CD14-positive monocyte (primary cell): Measurements from ENCODE around the gene CDH22. TPM values are rescaled to one million over a fixed set of nuclear protein-coding genes. Genes with fewer than 3 reads are reported as not detected.
A peak's percentile ranks its signal among the peaks of the same experiment; 100 is the strongest.

ENCODE experiments used
- DNase-seq, 3 donors: peaks; one replicate each; pipeline ENCODE4 v3.0.0-alpha.2; 2011 to 2022
- H2AFZ ChIP-seq: 2 replicates; pipeline ENCODE4 v1.6.0; 2012; ENCODE audit warnings: mild to moderate bottlenecking, low read depth, low read length, inconsistent platforms; ENCODE audit not compliant: insufficient read depth, poor library complexity, severe bottlenecking
- H3K27ac ChIP-seq, 2 donors: 1 replicate in 1 of 2; 2 replicates in 1 of 2; pipeline ENCODE4 v1.5.1; 2012 to 2013; ENCODE audit warnings: low read length in 2 of 2, control low read depth in 1 of 2, inconsistent platforms in 1 of 2, low read depth in 1 of 2, mild to moderate bottlenecking in 1 of 2
- H3K27me3 ChIP-seq, 2 donors: one replicate each; pipeline versions ENCODE4 v1.6.0 to v1.6.1; 2011 to 2013; ENCODE audit warnings: low read length in 2 of 2; ENCODE audit not compliant: control insufficient read depth in 2 of 2, insufficient read depth in 2 of 2
- H3K36me3 ChIP-seq, 2 donors: replicated peaks in 1 of 2; 1 replicate in 1 of 2; 2 replicates in 1 of 2; pipeline versions ENCODE4 v1.5.1 to v1.6.1; 2012 to 2013; ENCODE audit warnings: low read length in 2 of 2, control low read depth in 1 of 2, inconsistent platforms in 1 of 2, mild to moderate bottlenecking in 1 of 2; ENCODE audit not compliant: insufficient read depth in 2 of 2, control insufficient read depth in 1 of 2
- H3K4me1 ChIP-seq, 2 donors: 1 replicate in 1 of 2; 2 replicates in 1 of 2; pipeline versions ENCODE4 v1.5.1 to v1.6.1; 2012 to 2013; ENCODE audit warnings: low read length in 2 of 2, control low read depth in 1 of 2, inconsistent platforms in 1 of 2, mild to moderate bottlenecking in 1 of 2, moderate library complexity in 1 of 2; ENCODE audit not compliant: insufficient read depth in 2 of 2, control insufficient read depth in 1 of 2
- H3K4me2 ChIP-seq: replicated peaks from 2 replicates; pipeline ENCODE3; 2012; ENCODE audit warnings: low read length, moderate library complexity, mild to moderate bottlenecking; ENCODE audit not compliant: poor library complexity, severe bottlenecking; ENCODE audit errors: extremely low read depth
- H3K4me3 ChIP-seq, 3 experiments: fragments of 200-600 bp in 1 of 3; sonication (generic) in 1 of 3; replicated peaks in 1 of 3; 1 replicate in 2 of 3; 2 replicates in 1 of 3; pipeline ENCODE4 v1.5.1; 2011 to 2013; ENCODE audit warnings: low read length in 3 of 3, mild to moderate bottlenecking in 3 of 3, control low read depth in 2 of 3, low read depth in 2 of 3, inconsistent platforms in 1 of 3, moderate library complexity in 1 of 3
- H3K79me2 ChIP-seq: 2 replicates; pipeline ENCODE4 v1.6.0; 2012; ENCODE audit warnings: mild to moderate bottlenecking, control low read depth, inconsistent platforms, low read length, moderate library complexity; ENCODE audit not compliant: insufficient read depth
- H3K9ac ChIP-seq: 2 replicates; pipeline ENCODE4 v1.6.0; 2017; ENCODE audit warnings: low read length, mild to moderate bottlenecking; ENCODE audit not compliant: insufficient read depth, poor library complexity, severe bottlenecking
- H3K9me3 ChIP-seq, 2 donors: replicated peaks in 1 of 2; 1 replicate in 1 of 2; 2 replicates in 1 of 2; pipeline versions ENCODE4 v1.5.1 to v1.6.1; 2012 to 2013; ENCODE audit warnings: low read length in 2 of 2, control low read depth in 1 of 2; ENCODE audit not compliant: control insufficient read depth in 1 of 2, insufficient read depth in 1 of 2
- H4K20me1 ChIP-seq: 2 replicates; pipeline ENCODE4 v1.6.0; 2012; ENCODE audit warnings: mild to moderate bottlenecking, low read length, control low read depth, moderate library complexity; ENCODE audit not compliant: insufficient read depth
- H3K27ac Mint-ChIP-seq, 7 donors: one replicate each; pipeline ENCODE4 v1.8.0; 2020; ENCODE audit warnings: mild to moderate bottlenecking in 7 of 7, mixed read lengths in 7 of 7, moderate library complexity in 6 of 7, inconsistent platforms in 2 of 7
- H3K27me3 Mint-ChIP-seq, 3 donors: one replicate each; pipeline ENCODE4 v1.8.0; 2021 to 2022; ENCODE audit warnings: low read depth in 3 of 3, mild to moderate bottlenecking in 3 of 3, mixed read lengths in 3 of 3, moderate library complexity in 3 of 3, inconsistent platforms in 1 of 3
- H3K36me3 Mint-ChIP-seq, 2 donors: one replicate each; pipeline ENCODE4 v1.8.0; 2020; ENCODE audit warnings: mixed read lengths in 2 of 2, inconsistent platforms in 1 of 2, mild to moderate bottlenecking in 1 of 2
- H3K4me1 Mint-ChIP-seq: one replicate; pipeline ENCODE4 v1.8.0; 2020; ENCODE audit warnings: mild to moderate bottlenecking, mixed read lengths
- H3K4me3 Mint-ChIP-seq, 2 donors: one replicate each; pipeline ENCODE4 v1.8.0; 2020; ENCODE audit warnings: mild to moderate bottlenecking in 2 of 2, mixed read lengths in 2 of 2, moderate library complexity in 1 of 2
- H3K9me3 Mint-ChIP-seq, 7 donors: one replicate each; pipeline ENCODE4 v1.8.0; 2020 to 2022; ENCODE audit warnings: mixed read lengths in 7 of 7, mild to moderate bottlenecking in 6 of 7, moderate library complexity in 6 of 7, inconsistent platforms in 2 of 7
- CTCF ChIP-seq: fragments of 200-600 bp; IDR thresholded peaks from one replicate; pipeline ENCODE4 v1.8.0; 2022; ENCODE audit warnings: antibody characterized with exemption, mild to moderate bottlenecking
- WGBS: methylation state at CpG from one replicate; pipeline ENCODE4 v1.1.5; 2013; ENCODE audit warnings: missing lambda C conversion rate; ENCODE audit not compliant: insufficient coverage; 5-methylcytosine and 5-hydroxymethylcytosine counted together
- intact Hi-C, 2 donors: fragments of 100-400 bp; cut with micrococcal nuclease; formaldehyde crosslinking; loops; one replicate each; pipeline versions ENCODE4 v1.15.0 to v1.15.1; 2023
- polyA plus RNA-seq, 3 donors: library from polyadenylated mRNA; depleted of rRNA in 1 of 3; unstranded in 2 of 3; stranded (reverse) in 1 of 3; fragments of 300-500 nt in 2 of 3; fragments of >200 nt in 1 of 3; fragmentation: Illumina TruSeq in 2 of 3; gene quantifications; 1 replicate in 2 of 3; 2 replicates in 1 of 3; pipeline ENCODE4 v1.2.3, GENCODE V29; 2012 to 2021

The CDH22 gene
- polyA plus RNA-seq, 3 donors, result not detected

GRCh38 chr20:46191611-46192010 lies 116.7 kb downstream of the CDH22 start:
- H3K79me2 ChIP-seq, result no peaks in the 10 kb centered on the region
- no peaks in the 10 kb centered on the region for H3K36me3 Mint-ChIP-seq
- 58% methylated on average over 2 of the region's 3 CpGs for WGBS

GRCh38 chr20:46191168-46191540 lies 117.1 kb downstream of the CDH22 start:
- intact Hi-C loops, result no loop called here
- peaks cover 9 to 33% (median 12%) of the 10 kb centered on the region in 3 donors for H3K27me3 Mint-ChIP-seq
- peaks cover 22% of the 10 kb centered on the region for H3K4me1 Mint-ChIP-seq
- no peak for DNase-seq
- Histone ChIP-seq H3K79me2 (no peaks in the 10 kb centered on the region), H3K4me1 (peaks cover 24 to 27% of the 10 kb centered on the region in 2 donors), H3K9ac (no peak overlapping the region), H3K4me3 (no peak overlapping the region), H4K20me1 (no peaks in the 10 kb centered on the region), H3K27ac (no peak overlapping the region), H3K27me3 (peaks cover 0 to 6% of the 10 kb centered on the region in 2 donors), H3K36me3 (no peaks in the 10 kb centered on the region), H3K4me2 (no peak overlapping the region), H2AFZ (no peak overlapping the region), H3K9me3 (no peaks in the 10 kb centered on the region)
- TF ChIP-seq CTCF, result no peak
- no peak overlapping the region for H3K27ac Mint-ChIP-seq
- no peaks in the 10 kb centered on the region for H3K9me3 Mint-ChIP-seq
- peak overlapping the region in 1 of 2 donors; percentile 27 for H3K4me3 Mint-ChIP-seq
- H3K36me3 Mint-ChIP-seq, result no peaks in the 10 kb centered on the region
- WGBS, result 63% methylated on average over 2 of the region's 4 CpGs

More at GRCh38 chr20:46191611-46192010, 116.7 kb downstream of the CDH22 start:
- Mint-ChIP-seq H3K27me3 (peaks cover 8 to 29% (median 15%) of the 10 kb centered on the region in 3 donors), H3K9me3 (no peaks in the 10 kb centered on the region), H3K27ac (peak overlapping the region in 2 of 7 donors; percentile 57 to 61), H3K4me1 (peaks cover 22% of the 10 kb centered on the region), H3K4me3 (no peak overlapping the region)
- peaks cover 0 to 6% of the 10 kb centered on the region in 2 donors for H3K27me3 ChIP-seq
- no peak overlapping the region for H3K4me3 ChIP-seq
- peaks cover 24 to 27% of the 10 kb centered on the region in 2 donors for H3K4me1 ChIP-seq
- H4K20me1 ChIP-seq, result no peaks in the 10 kb centered on the region
- H3K36me3 ChIP-seq, result no peaks in the 10 kb centered on the region
- intact Hi-C loops, result no loop called here
- H3K9me3 ChIP-seq, result no peaks in the 10 kb centered on the region
- H3K9ac ChIP-seq, result no peak overlapping the region
- H3K27ac ChIP-seq, result no peak overlapping the region
- no peak overlapping the region for H2AFZ ChIP-seq
- H3K4me2 ChIP-seq, result no peak overlapping the region
- TF ChIP-seq CTCF, result no peak
- no peak for DNase-seq
